C4-2B (cell line): Measurements from ENCODE around the gene FBXO17.

Experiments used
- CTCF ChIP-seq: fragments of 450-650 bp; conservative IDR thresholded peaks from 2 replicates; pipeline ENCODE4 v1.5.1; 2017; ENCODE audit warnings: mild to moderate bottlenecking
- ZFX ChIP-seq: fragments of 450-650 bp; IDR thresholded peaks from 2 replicates; pipeline ENCODE4 v1.6.1; 2017

- TF ChIP-seq CTCF (no peak), ZFX (no peak)
These were observed 15.9 kb downstream of the FBXO17 start for GRCh38 chr19:38959618-38960017.
